ENCODE results near the gene UPK3A.

Gene UPK3A

GRCh38 chr22:45330548-45330947 is 45.8 kb downstream of the UPK3A start:
- TF ChIP-seq EZH2 (IDR thresholded peaks at IDR 0.05; ENCODE audit: borderline replicate concordance, low read depth, low read length, severe bottlenecking) (no peak), CTCF (IDR thresholded peaks at IDR 0.05; ENCODE audit: borderline replicate concordance, extremely low read depth, low read length, poor library complexity, severe bottlenecking) (no peak)
- no peaks in the 10 kb centered on the region for H3K79me2 ChIP-seq (ENCODE audit: insufficient read depth, low read length)
- DNase-seq (no peak), ATAC-seq (ENCODE audit: insufficient read depth, low read depth) (no peak)
- H3K36me3 ChIP-seq (ENCODE audit: insufficient read depth, low read length) = peaks cover 68% of the 10 kb centered on the region
- H3K4me2 ChIP-seq (ENCODE audit: insufficient read depth, low read length) = no peak overlapping the region
- H4K20me1 ChIP-seq (ENCODE audit: insufficient read depth, low read length) = peaks cover 5% of the 10 kb centered on the region; the same call in 1 of the 2 replicates
- H3K9me3 ChIP-seq (ENCODE audit: insufficient read depth, low read length, severe bottlenecking) = no peaks in the 10 kb centered on the region
- H2AFZ ChIP-seq (ENCODE audit: low read depth, low read length) = no peak overlapping the region
- H3K4me3 ChIP-seq (ENCODE audit: low read depth in 1 of 2, low read length in 2 of 2) = no peak overlapping the region
- H3K4me1 ChIP-seq (ENCODE audit: insufficient read depth, low read length) = no peaks in the 10 kb centered on the region
- no peaks in the 10 kb centered on the region for H3K27me3 ChIP-seq (ENCODE audit: insufficient read depth, low read length, poor library complexity)
- H3K27ac ChIP-seq (ENCODE audit: low read length) = no peak overlapping the region
- H3K9ac ChIP-seq (ENCODE audit: low read depth, low read length) = no peak overlapping the region

GRCh38 chr22:45331486-45331885 is 46.7 kb downstream of the UPK3A start:
- H3K4me3 ChIP-seq (ENCODE audit: low read depth in 1 of 2, low read length in 2 of 2) = no peak overlapping the region
- DNase-seq = no peak
- H3K79me2 ChIP-seq (ENCODE audit: insufficient read depth, low read length) = no peaks in the 10 kb centered on the region
- ATAC-seq (ENCODE audit: insufficient read depth, low read depth) = no peak
- no peaks in the 10 kb centered on the region for H3K4me1 ChIP-seq (ENCODE audit: insufficient read depth, low read length)
- 0 out of 2 replicates have a peak, but pooled peaks cover 4% of the 10 kb centered on the region for H4K20me1 ChIP-seq (ENCODE audit: insufficient read depth, low read length)
- no peak overlapping the region for H3K9ac ChIP-seq (ENCODE audit: low read depth, low read length)
- no peaks in the 10 kb centered on the region for H3K9me3 ChIP-seq (ENCODE audit: insufficient read depth, low read length, severe bottlenecking)
- H3K4me2 ChIP-seq (ENCODE audit: insufficient read depth, low read length) = no peak overlapping the region
- no peak overlapping the region for H2AFZ ChIP-seq (ENCODE audit: low read depth, low read length)
- TF ChIP-seq EZH2 (IDR thresholded peaks at IDR 0.05; ENCODE audit: borderline replicate concordance, low read depth, low read length, severe bottlenecking) (no peak), CTCF (IDR thresholded peaks at IDR 0.05; ENCODE audit: borderline replicate concordance, extremely low read depth, low read length, poor library complexity, severe bottlenecking) (no peak)
- peaks cover 74% of the 10 kb centered on the region for H3K36me3 ChIP-seq (ENCODE audit: insufficient read depth, low read length)
- no peak overlapping the region for H3K27ac ChIP-seq (ENCODE audit: low read length)
- H3K27me3 ChIP-seq (ENCODE audit: insufficient read depth, low read length, poor library complexity) = no peaks in the 10 kb centered on the region

- Histone ChIP-seq H3K4me3 (ENCODE audit: low read depth in 1 of 2, low read length in 2 of 2) (no peak overlapping the region), H3K4me2 (ENCODE audit: insufficient read depth, low read length) (no peak overlapping the region), H2AFZ (ENCODE audit: low read depth, low read length) (no peak overlapping the region), H3K9me3 (ENCODE audit: insufficient read depth, low read length, severe bottlenecking) (no peaks in the 10 kb centered on the region), H3K4me1 (ENCODE audit: insufficient read depth, low read length) (no peaks in the 10 kb centered on the region), H3K27ac (ENCODE audit: low read length) (no peak overlapping the region), H3K36me3 (ENCODE audit: insufficient read depth, low read length) (peaks cover 79% of the 10 kb centered on the region), H3K27me3 (ENCODE audit: insufficient read depth, low read length, poor library complexity) (no peaks in the 10 kb centered on the region), H4K20me1 (ENCODE audit: insufficient read depth, low read length) (0 out of 2 replicates have a peak, but pooled peaks cover 4% of the 10 kb centered on the region), H3K79me2 (ENCODE audit: insufficient read depth, low read length) (no peaks in the 10 kb centered on the region), H3K9ac (ENCODE audit: low read depth, low read length) (no peak overlapping the region)
- TF ChIP-seq CTCF (IDR thresholded peaks at IDR 0.05; ENCODE audit: borderline replicate concordance, extremely low read depth, low read length, poor library complexity, severe bottlenecking) (no peak), EZH2 (IDR thresholded peaks at IDR 0.05; ENCODE audit: borderline replicate concordance, low read depth, low read length, severe bottlenecking) (no peak)
- no peak for ATAC-seq (ENCODE audit: insufficient read depth, low read depth)
- no peak for DNase-seq
These were observed 47.3 kb downstream of the UPK3A start for GRCh38 chr22:45332001-45332400.

GRCh38 chr22:45334068-45334467 is 49.3 kb downstream of the UPK3A start:
- Histone ChIP-seq H2AFZ (ENCODE audit: low read depth, low read length) (no peak overlapping the region), H3K9me3 (ENCODE audit: insufficient read depth, low read length, severe bottlenecking) (no peaks in the 10 kb centered on the region), H3K9ac (ENCODE audit: low read depth, low read length) (no peak overlapping the region), H3K4me1 (ENCODE audit: insufficient read depth, low read length) (no peaks in the 10 kb centered on the region), H3K27ac (ENCODE audit: low read length) (no peak overlapping the region), H3K4me3 (ENCODE audit: low read depth in 1 of 2, low read length in 2 of 2) (no peak overlapping the region), H3K27me3 (ENCODE audit: insufficient read depth, low read length, poor library complexity) (no peaks in the 10 kb centered on the region), H4K20me1 (ENCODE audit: insufficient read depth, low read length) (no peaks in the 10 kb centered on the region), H3K4me2 (ENCODE audit: insufficient read depth, low read length) (no peak overlapping the region), H3K36me3 (ENCODE audit: insufficient read depth, low read length) (peaks cover 75% of the 10 kb centered on the region), H3K79me2 (ENCODE audit: insufficient read depth, low read length) (no peaks in the 10 kb centered on the region)
- DNase-seq (no peak), ATAC-seq (ENCODE audit: insufficient read depth, low read depth) (no peak)
- no peak for TF ChIP-seq EZH2 (IDR thresholded peaks at IDR 0.05; ENCODE audit: borderline replicate concordance, low read depth, low read length, severe bottlenecking)
- no peak for TF ChIP-seq CTCF (IDR thresholded peaks at IDR 0.05; ENCODE audit: borderline replicate concordance, extremely low read depth, low read length, poor library complexity, severe bottlenecking)

Measured in DND-41 (cell line).